Mesenchymal stem cell (in vitro differentiated cells and primary cell): ENCODE data around the gene NRN1L.
A peak's percentile ranks its signal among the peaks of the same experiment; 100 is the strongest.

ENCODE experiments used
- DNase-seq: peaks from one replicate; pipeline ENCODE4 v3.0.0-alpha.2; 2013
- H2AFZ ChIP-seq: one replicate; pipeline ENCODE4 v1.6.1; 2013; ENCODE audit warnings: low read depth, mild to moderate bottlenecking, control low read depth, inconsistent platforms, low read length, moderate library complexity
- H2AK5ac ChIP-seq: 2 replicates; pipeline ENCODE4 v1.6.1; 2013; ENCODE audit warnings: low read length, moderate library complexity, mild to moderate bottlenecking, inconsistent platforms; ENCODE audit not compliant: severe bottlenecking
- H2BK120ac ChIP-seq: one replicate; pipeline ENCODE4 v1.6.1; 2013; ENCODE audit warnings: low read depth, mild to moderate bottlenecking, inconsistent platforms, low read length, moderate library complexity
- H2BK12ac ChIP-seq, 2 experiments: one replicate each; pipeline ENCODE4 v1.6.1; 2013; ENCODE audit warnings: inconsistent platforms in 2 of 2, low read length in 2 of 2, mild to moderate bottlenecking in 2 of 2, moderate library complexity in 2 of 2, control low read depth in 1 of 2
- H2BK15ac ChIP-seq: one replicate; pipeline ENCODE4 v1.6.1; 2013; ENCODE audit warnings: mild to moderate bottlenecking, low read depth, inconsistent platforms; ENCODE audit not compliant: poor library complexity, severe bottlenecking
- H2BK5ac ChIP-seq: 2 replicates; pipeline ENCODE4 v1.6.1; 2013; ENCODE audit warnings: low read depth, mild to moderate bottlenecking, low read length, control low read depth, inconsistent platforms; ENCODE audit not compliant: poor library complexity, severe bottlenecking
- H3K14ac ChIP-seq, 2 experiments: one replicate each; pipeline ENCODE4 v1.6.1; 2013; ENCODE audit warnings: inconsistent platforms in 2 of 2, low read length in 2 of 2, control low read depth in 1 of 2, mild to moderate bottlenecking in 1 of 2, moderate library complexity in 1 of 2
- H3K18ac ChIP-seq, 2 experiments: one replicate each; pipeline ENCODE4 v1.6.1; 2013; ENCODE audit warnings: inconsistent platforms in 2 of 2, low read length in 2 of 2, control low read depth in 1 of 2, low read depth in 1 of 2, mild to moderate bottlenecking in 1 of 2
- H3K23ac ChIP-seq, 2 experiments: one replicate each; pipeline ENCODE4 v1.6.1; 2013; ENCODE audit warnings: inconsistent platforms in 2 of 2, low read length in 2 of 2, mild to moderate bottlenecking in 2 of 2, moderate library complexity in 2 of 2, control low read depth in 1 of 2
- H3K27ac ChIP-seq: 2 replicates; pipeline ENCODE4 v1.5.1; 2013; ENCODE audit warnings: mild to moderate bottlenecking, moderate library complexity, low read length, control low read depth, inconsistent platforms; ENCODE audit not compliant: poor library complexity, severe bottlenecking
- H3K27me3 ChIP-seq, 2 experiments: 2 replicates each; pipeline versions ENCODE4 v1.6.1 to v1.7.0; 2013; ENCODE audit warnings: low read length in 2 of 2, mild to moderate bottlenecking in 2 of 2, moderate library complexity in 2 of 2, control low read depth in 1 of 2, inconsistent platforms in 1 of 2; ENCODE audit not compliant: control insufficient read depth in 1 of 2, insufficient read depth in 1 of 2
- H3K36me3 ChIP-seq, 2 experiments: 2 replicates each; pipeline versions ENCODE4 v1.6.1 to v1.7.0; 2013; ENCODE audit warnings: low read length in 2 of 2, control low read depth in 1 of 2, inconsistent platforms in 1 of 2, low read depth in 1 of 2, mild to moderate bottlenecking in 1 of 2; ENCODE audit not compliant: insufficient read depth in 2 of 2, control insufficient read depth in 1 of 2
- H3K4ac ChIP-seq, 2 experiments: one replicate each; pipeline ENCODE4 v1.6.1; 2013; ENCODE audit warnings: inconsistent platforms in 2 of 2, low read length in 2 of 2, mild to moderate bottlenecking in 2 of 2, moderate library complexity in 2 of 2, control low read depth in 1 of 2, low read depth in 1 of 2
- H3K4me1 ChIP-seq: 2 replicates; pipeline ENCODE4 v1.6.1; 2013; ENCODE audit warnings: low read depth, low read length, control low read depth; ENCODE audit not compliant: control insufficient read depth, insufficient read depth
- H3K4me2 ChIP-seq: 2 replicates; pipeline ENCODE4 v1.6.1; 2013; ENCODE audit warnings: low read length, mild to moderate bottlenecking, inconsistent platforms; ENCODE audit not compliant: poor library complexity, severe bottlenecking
- H3K4me3 ChIP-seq, 2 experiments: 2 replicates each; pipeline versions ENCODE4 v1.5.1 to v1.7.0; 2013; ENCODE audit warnings: low read length in 2 of 2, mild to moderate bottlenecking in 2 of 2, control low read depth in 1 of 2, low read depth in 1 of 2; ENCODE audit not compliant: insufficient read depth in 1 of 2
- H3K79me1 ChIP-seq: replicated peaks from 2 replicates; pipeline ENCODE4 v1.6.1; 2013; ENCODE audit warnings: mild to moderate bottlenecking, control low read depth, low read length, inconsistent platforms; ENCODE audit not compliant: poor library complexity, severe bottlenecking
- H3K9ac ChIP-seq: 2 replicates; pipeline ENCODE4 v1.7.0; 2013; ENCODE audit warnings: mild to moderate bottlenecking, low read length, moderate library complexity
- H3K9me3 ChIP-seq: 2 replicates; pipeline ENCODE4 v1.7.0; 2013; ENCODE audit warnings: mild to moderate bottlenecking, low read length; ENCODE audit not compliant: control insufficient read depth
- H4K8ac ChIP-seq: one replicate; pipeline ENCODE4 v1.6.1; 2013; ENCODE audit warnings: inconsistent platforms, mild to moderate bottlenecking, low read length, moderate library complexity
- H4K91ac ChIP-seq: one replicate; pipeline ENCODE4 v1.6.1; 2013; ENCODE audit warnings: mild to moderate bottlenecking, low read length, inconsistent platforms
- WGBS: methylation state at CpG from one replicate; pipeline ENCODE4 v1.1.7; 2013; ENCODE audit warnings: mixed read lengths; 5-methylcytosine and 5-hydroxymethylcytosine counted together

Gene NRN1L

DNA sequence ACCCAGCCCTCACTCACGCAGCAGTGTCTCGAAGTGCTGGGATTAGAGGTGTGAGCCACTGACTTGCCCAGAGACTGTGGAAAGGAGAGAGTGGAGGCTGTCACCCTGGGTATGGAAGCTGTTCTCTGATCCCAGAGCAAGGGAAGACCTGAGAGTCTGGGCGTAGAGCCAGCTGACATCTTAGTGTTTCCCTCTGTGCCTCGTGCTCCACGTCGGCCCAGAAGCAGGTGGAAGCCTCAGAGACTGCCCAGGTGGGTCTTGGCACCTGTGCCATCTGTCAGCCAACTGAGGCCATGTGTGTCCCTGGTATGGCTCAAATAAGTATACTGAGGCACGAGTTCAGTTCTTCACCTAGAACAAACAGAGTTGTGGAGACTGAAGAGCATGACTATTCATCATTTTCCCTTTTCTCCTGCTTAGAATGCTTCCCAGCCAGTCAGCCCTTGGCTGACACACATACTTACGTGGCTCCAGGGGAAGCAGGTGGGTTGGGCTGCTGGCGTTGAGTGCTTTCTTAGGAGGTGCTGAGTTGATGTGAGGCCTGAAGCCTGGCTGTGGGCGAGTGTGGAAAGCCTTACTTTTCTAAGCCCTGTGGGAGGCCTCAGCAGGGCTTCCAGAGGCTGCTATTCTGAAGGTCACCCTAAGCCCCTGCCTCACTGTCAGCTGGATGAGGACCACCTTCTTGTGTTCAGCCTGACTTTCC is 38.9 kb downstream of the NRN1L start:
- no peak for DNase-seq
- no peak overlapping the region for H2AFZ ChIP-seq
- no peak overlapping the region for H3K4ac ChIP-seq
- H3K9me3 ChIP-seq, result no peaks in the 10 kb centered on the region
- no peak overlapping the region for H3K4me3 ChIP-seq
- H3K4me1 ChIP-seq, result peaks cover 18% of the 10 kb centered on the region
- H3K14ac ChIP-seq, result no peak overlapping the region
- H3K9ac ChIP-seq, result no peak overlapping the region
- H2BK15ac ChIP-seq, result no peak overlapping the region
- 94% methylated on average over 10 of the region's 10 CpGs for WGBS
- peaks cover 48% of the 10 kb centered on the region for H3K79me1 ChIP-seq
- H3K27me3 ChIP-seq, result no peaks in the 10 kb centered on the region
- H3K23ac ChIP-seq, result no peak overlapping the region
- H3K18ac ChIP-seq, result no peak overlapping the region
- H3K36me3 ChIP-seq, result peaks cover 25 to 55% of the 10 kb centered on the region in 2 experiments
- no peak overlapping the region for H2AK5ac ChIP-seq
- H2BK5ac ChIP-seq, result no peak overlapping the region
- H2BK120ac ChIP-seq, result no peak overlapping the region
- H4K8ac ChIP-seq, result no peak overlapping the region
- H3K4me2 ChIP-seq, result no peak overlapping the region
- H3K27ac ChIP-seq, result no peak overlapping the region
- no peak overlapping the region for H4K91ac ChIP-seq
- H2BK12ac ChIP-seq, result no peak overlapping the region

DNA sequence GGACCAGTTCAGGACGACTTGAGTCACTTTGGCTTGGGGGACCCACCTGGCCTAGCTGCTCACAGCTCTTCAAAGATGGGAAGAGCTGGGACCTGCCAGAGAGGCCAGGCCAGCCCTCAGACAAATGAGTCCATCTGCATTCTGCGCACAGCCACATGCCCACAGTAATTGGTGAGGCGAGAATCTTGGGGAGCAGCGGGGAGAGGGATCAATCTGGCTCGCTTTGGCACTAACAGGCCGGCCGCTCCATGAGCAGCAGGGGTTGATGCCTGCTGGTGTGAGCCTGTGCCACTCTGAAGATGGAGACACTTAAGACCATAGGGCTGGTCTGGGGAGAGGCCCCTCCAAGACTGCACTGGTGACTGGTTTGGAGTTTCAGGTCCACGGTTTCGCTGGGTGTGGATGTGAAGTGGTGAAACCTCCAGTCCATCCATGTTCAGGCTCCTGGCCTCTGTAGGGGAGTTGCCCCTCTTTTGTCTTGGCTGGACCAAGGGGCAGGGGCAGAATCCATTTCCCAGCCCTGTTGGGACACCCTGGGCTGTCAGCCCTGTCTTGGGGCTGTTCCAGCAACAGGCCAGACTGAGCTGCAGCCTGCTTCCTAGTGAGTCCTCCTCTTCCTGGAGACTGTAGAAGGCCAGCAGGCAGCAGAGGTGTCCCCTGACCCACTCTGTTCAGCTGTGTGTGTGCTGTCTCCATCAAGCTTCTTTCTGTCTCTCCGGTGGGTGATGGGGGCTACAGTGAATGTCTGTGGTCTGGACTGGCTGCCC is 39.6 kb downstream of the NRN1L start:
- WGBS, result 97% methylated on average over 9 of the region's 10 CpGs
- Histone ChIP-seq H3K9ac (no peak overlapping the region), H2BK15ac (no peak overlapping the region)

DNA sequence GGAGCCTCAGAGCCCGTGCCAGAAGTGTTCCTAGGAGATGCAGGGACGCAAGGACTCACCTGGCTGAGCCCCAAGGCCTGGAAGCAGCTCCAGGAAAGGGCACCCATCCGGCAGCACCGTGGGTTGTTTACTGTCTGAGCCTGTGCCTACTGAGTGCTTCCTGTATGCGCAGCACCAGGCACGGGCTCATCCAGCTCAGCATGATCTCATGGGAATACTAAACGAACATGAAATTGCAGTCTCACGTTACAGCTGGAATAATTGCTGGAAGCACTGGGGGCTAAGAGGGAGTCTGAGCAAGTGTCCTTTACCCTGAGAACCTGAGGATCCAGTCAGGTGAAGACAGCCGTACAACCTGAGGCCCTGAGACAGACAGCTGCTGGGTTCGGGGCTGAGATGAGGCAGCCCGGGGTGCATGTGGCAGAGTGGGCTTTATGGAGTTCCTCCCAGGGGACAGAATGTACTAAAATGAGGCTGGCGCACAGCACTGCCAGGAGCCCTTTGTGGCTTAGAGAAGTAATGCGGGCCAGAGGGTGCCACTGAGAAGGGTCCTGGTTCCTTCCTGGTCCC is 41.6 kb downstream of the NRN1L start:
- Histone ChIP-seq H4K8ac (no peak overlapping the region), H3K4me1 (peaks cover 13% of the 10 kb centered on the region), H3K36me3 (peaks cover 42 to 63% of the 10 kb centered on the region in 2 experiments), H3K18ac (no peak overlapping the region), H3K9ac (peak overlapping the region; percentile 8), H2BK120ac (no peak overlapping the region), H3K27me3 (no peaks in the 10 kb centered on the region), H3K14ac (no peak overlapping the region), H3K4me3 (no peak overlapping the region), H3K79me1 (peaks cover 46% of the 10 kb centered on the region), H2BK5ac (no peak overlapping the region), H2AFZ (no peak overlapping the region), H3K4ac (no peak overlapping the region), H2AK5ac (no peak overlapping the region), H3K9me3 (no peaks in the 10 kb centered on the region), H3K4me2 (no peak overlapping the region), H3K27ac (no peak overlapping the region), H2BK15ac (no peak overlapping the region), H2BK12ac (no peak overlapping the region), H4K91ac (no peak overlapping the region), H3K23ac (no peak overlapping the region)
- WGBS, result 81% methylated on average over 13 of the region's 13 CpGs
- no peak for DNase-seq

More for the DNA sequence above, 39.6 kb downstream of the NRN1L start:
- no peak overlapping the region for H4K91ac ChIP-seq
- no peaks in the 10 kb centered on the region for H3K27me3 ChIP-seq
- no peak overlapping the region for H3K23ac ChIP-seq
- DNase-seq, result no peak
- no peak overlapping the region for H4K8ac ChIP-seq
- H3K4me3 ChIP-seq, result no peak overlapping the region
- H3K14ac ChIP-seq, result no peak overlapping the region
- H2BK5ac ChIP-seq, result no peak overlapping the region
- no peak overlapping the region for H3K18ac ChIP-seq
- no peak overlapping the region for H2AFZ ChIP-seq
- no peak overlapping the region for H2BK12ac ChIP-seq
- peaks cover 16% of the 10 kb centered on the region for H3K4me1 ChIP-seq
- H3K27ac ChIP-seq, result no peak overlapping the region
- H3K79me1 ChIP-seq, result peaks cover 48% of the 10 kb centered on the region
- H3K9me3 ChIP-seq, result no peaks in the 10 kb centered on the region
- no peak overlapping the region for H2AK5ac ChIP-seq
- no peak overlapping the region for H2BK120ac ChIP-seq
- H3K4ac ChIP-seq, result no peak overlapping the region
- H3K4me2 ChIP-seq, result no peak overlapping the region
- peaks cover 30 to 57% of the 10 kb centered on the region in 2 experiments for H3K36me3 ChIP-seq
